IMR-90 (cell line): ENCODE data around the gene LFNG.

Experiments
- BHLHE40 ChIP-seq: fragments of 150-350 bp; IDR thresholded peaks from 2 replicates; pipeline ENCODE4 v1.6.1; 2016; ENCODE audit warnings: mild to moderate bottlenecking, low read depth, low read length
- CEBPB ChIP-seq: IDR thresholded peaks from 2 replicates; pipeline ENCODE4 v1.6.1; 2012; ENCODE audit warnings: low read depth, low read length, improper control_type of control experiment
- FOS ChIP-seq: fragments of 150-350 bp; IDR thresholded peaks from 2 replicates; pipeline ENCODE4 v1.6.1; 2016; ENCODE audit warnings: low read depth, low read length
- MAFK ChIP-seq: IDR thresholded peaks from 2 replicates; pipeline ENCODE4 v1.6.1; 2012; ENCODE audit warnings: low read depth, low read length, improper control_type of control experiment
- MAZ ChIP-seq: IDR thresholded peaks from 2 replicates; pipeline ENCODE4 v1.6.1; 2012; ENCODE audit warnings: low read depth, mild to moderate bottlenecking, low read length, improper control_type of control experiment, moderate library complexity, borderline replicate concordance
- MXI1 ChIP-seq: IDR thresholded peaks from 2 replicates; pipeline ENCODE4 v1.6.1; 2012; ENCODE audit warnings: low read depth, mild to moderate bottlenecking, low read length, moderate library complexity, borderline replicate concordance
- POLR2A ChIP-seq: IDR thresholded peaks from 2 replicates; pipeline ENCODE4 v1.6.1; 2012; ENCODE audit warnings: mild to moderate bottlenecking, low read depth, low read length
- RFX5 ChIP-seq: IDR thresholded peaks from 2 replicates; pipeline ENCODE4 v1.8.0; 2012; ENCODE audit warnings: low read depth, mild to moderate bottlenecking, low read length, moderate library complexity
- TF ChIP-seq, protein P1 (sequence below): conservative IDR thresholded peaks from 2 replicates; pipeline ENCODE4 v1.5.1; 2012; ENCODE audit warnings: mild to moderate bottlenecking, low read depth, low read length, improper control_type of control experiment

- no peak for TF ChIP-seq MXI1
- TF ChIP-seq, protein P1, sequence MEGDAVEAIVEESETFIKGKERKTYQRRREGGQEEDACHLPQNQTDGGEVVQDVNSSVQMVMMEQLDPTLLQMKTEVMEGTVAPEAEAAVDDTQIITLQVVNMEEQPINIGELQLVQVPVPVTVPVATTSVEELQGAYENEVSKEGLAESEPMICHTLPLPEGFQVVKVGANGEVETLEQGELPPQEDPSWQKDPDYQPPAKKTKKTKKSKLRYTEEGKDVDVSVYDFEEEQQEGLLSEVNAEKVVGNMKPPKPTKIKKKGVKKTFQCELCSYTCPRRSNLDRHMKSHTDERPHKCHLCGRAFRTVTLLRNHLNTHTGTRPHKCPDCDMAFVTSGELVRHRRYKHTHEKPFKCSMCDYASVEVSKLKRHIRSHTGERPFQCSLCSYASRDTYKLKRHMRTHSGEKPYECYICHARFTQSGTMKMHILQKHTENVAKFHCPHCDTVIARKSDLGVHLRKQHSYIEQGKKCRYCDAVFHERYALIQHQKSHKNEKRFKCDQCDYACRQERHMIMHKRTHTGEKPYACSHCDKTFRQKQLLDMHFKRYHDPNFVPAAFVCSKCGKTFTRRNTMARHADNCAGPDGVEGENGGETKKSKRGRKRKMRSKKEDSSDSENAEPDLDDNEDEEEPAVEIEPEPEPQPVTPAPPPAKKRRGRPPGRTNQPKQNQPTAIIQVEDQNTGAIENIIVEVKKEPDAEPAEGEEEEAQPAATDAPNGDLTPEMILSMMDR, result no peak
- no peak for TF ChIP-seq POLR2A
- TF ChIP-seq FOS, result no peak
- no peak for TF ChIP-seq MAZ
- TF ChIP-seq RFX5, result no peak
- no peak for TF ChIP-seq CEBPB
- no peak for TF ChIP-seq MAFK
- TF ChIP-seq BHLHE40, result no peak
Observed at GRCh38 chr7:2537981-2538851, 18.6 kb downstream of the LFNG start.
